Fibroblast of mammary gland (primary cell): Measurements from ENCODE around the gene APC2.

Experiments
- DNase-seq: peaks from one replicate; pipeline ENCODE4 v3.0.0-alpha.2; 2010; ENCODE audit warnings: low read depth
- H3K4me3 ChIP-seq: 2 replicates; pipeline ENCODE4 v1.5.1; 2011; ENCODE audit warnings: low read depth, mild to moderate bottlenecking, low read length, moderate library complexity; ENCODE audit not compliant: control insufficient read depth
- CTCF ChIP-seq: conservative IDR thresholded peaks from 2 replicates; pipeline ENCODE4 v1.5.1; 2011; ENCODE audit warnings: low read depth, low read length, inconsistent platforms; ENCODE audit not compliant: control insufficient read depth, insufficient read depth

Gene APC2

DNA sequence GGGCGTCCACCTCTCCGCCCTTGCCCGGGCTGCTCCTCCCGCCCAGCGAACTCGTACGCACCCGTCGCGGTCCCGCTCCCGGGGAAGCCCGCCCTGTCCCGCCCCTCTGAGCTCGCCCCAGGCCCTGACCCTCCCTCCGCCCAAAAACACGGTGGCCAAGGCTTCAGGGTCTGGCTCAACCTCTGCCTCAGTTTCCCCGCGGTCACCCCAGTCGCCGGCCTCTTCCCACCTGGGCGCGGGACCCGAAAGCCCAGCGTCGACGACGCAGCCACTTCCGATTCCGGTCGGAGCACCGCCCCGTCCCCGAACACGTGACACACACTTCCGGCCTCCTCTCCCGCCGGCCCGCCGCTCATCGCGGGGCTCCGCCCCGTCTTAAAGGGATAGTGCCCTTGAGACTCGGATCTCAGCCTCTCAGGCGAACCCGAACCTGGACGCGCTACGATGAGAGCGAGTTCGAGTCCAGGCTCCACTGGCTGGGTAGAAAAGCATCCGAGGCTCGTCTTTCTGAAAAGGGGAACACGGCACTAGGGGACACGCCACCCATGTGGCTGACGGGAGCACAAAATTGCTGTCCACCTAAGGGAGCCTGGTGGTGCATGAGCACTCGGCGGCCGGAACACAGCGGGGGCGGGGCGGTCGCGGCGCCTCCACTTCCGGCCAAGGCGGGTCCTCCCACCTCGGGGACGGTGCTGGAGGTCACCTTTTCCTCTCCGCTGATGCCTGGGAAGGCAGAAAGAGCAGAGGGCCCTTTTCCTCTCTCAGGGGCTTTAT is 29.2 kb downstream of the APC2 start, which contains the start of gene C19orf25:
C19orf25 (minus strand) TSS at position 282 of the 774 bp plus-strand sequence. CDS start 312 bp downstream, outside the sequence.
- DNase-seq = peak; percentile 88
- no peak for TF ChIP-seq CTCF
- peak within 1 kb of the TSS; percentile 81 for H3K4me3 ChIP-seq

DNA sequence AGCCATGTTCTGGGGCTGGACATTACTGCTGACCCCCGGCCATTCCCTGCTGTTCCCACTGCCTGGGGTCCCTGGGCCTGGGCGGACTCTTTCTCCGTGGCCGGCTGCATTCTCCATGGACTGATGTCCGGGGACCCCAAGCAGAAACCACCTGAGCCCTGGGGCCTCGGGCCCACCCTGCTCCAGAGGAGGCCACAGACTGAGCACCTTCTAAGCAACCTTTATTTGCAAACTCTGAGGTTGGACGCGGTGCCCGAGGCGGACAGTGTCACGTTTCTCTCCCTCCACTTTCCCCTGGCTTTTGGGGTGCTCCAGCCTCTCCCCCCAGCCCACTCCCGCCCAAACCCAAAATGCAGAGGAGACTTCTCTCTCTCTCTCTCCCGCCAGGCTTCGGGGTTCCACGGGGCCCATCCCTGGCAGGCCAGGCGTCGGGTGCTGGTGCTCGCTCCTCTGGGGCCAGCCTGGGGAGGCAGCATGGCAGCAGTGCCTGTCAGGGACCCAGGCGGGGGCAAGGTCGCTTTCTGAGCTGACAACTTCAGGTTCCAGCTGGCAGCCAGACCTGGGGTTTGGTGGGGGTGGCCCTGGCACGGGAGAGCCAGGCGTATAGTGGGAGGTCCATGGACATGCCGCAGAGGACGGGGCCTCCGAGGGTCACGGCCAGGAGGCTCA is 31.4 kb downstream of the APC2 start:
- no peak for TF ChIP-seq CTCF
- no peak overlapping the region for H3K4me3 ChIP-seq
- no peak for DNase-seq

GRCh38 chr19:1481893-1482360 is 32.0 kb downstream of the APC2 start:
- H3K4me3 ChIP-seq = no peak overlapping the region
- no peak for TF ChIP-seq CTCF
- no peak for DNase-seq

- no peak for DNase-seq
- no peak overlapping the region for H3K4me3 ChIP-seq
- no peak for TF ChIP-seq CTCF
These were observed 32.6 kb downstream of the APC2 start for GRCh38 chr19:1482361-1483130.

- TF ChIP-seq CTCF = no peak
These were observed 33.4 kb downstream of the APC2 start for GRCh38 chr19:1483131-1483978.

DNA sequence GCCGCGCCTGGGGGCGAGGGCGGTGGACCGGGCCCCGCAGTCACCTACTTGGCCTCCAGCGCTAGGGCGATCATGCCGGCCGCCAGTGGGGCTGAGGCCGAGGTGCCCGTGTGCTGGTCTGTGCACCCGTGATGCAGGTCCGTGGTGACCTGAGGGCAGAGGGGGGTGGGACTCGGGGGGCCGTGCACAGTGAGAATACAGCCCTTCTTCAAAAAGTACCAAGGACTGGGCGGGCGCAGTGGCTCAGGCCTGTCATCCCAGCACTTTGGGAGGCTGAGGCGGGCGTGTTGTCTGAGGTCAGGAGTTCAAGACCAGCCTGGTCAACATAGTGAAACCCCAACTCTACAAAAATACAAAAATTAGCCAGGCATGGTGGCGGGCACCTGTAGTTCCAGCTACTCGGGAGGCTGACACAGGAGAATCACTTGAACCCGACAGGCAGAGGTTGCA is 34.1 kb downstream of the APC2 start:
- no peak overlapping the region for H3K4me3 ChIP-seq
- no peak for TF ChIP-seq CTCF
- DNase-seq = no peak

More at GRCh38 chr19:1483131-1483978, 33.4 kb downstream of the APC2 start:
- H3K4me3 ChIP-seq = no peak overlapping the region
- no peak for DNase-seq
